SIG-M5 treated with dmso at 0.1 percent for 504 hours (cell line): Measurements from ENCODE around the gene FBXW9.
A peak's percentile ranks its signal among the peaks of the same experiment; 100 is the strongest.
"Not testable (repeated sequence)": the region's sequence is repeated elsewhere in the genome, so short reads cannot be mapped to it uniquely, and the experiment has no call there.

Experiments used
- DNase-seq: peaks from one replicate; lab custom pipeline; 2025; ENCODE audit not compliant: unreplicated experiment; lab: John Stamatoyannopoulos, UW

The FBXW9 gene

DNA sequence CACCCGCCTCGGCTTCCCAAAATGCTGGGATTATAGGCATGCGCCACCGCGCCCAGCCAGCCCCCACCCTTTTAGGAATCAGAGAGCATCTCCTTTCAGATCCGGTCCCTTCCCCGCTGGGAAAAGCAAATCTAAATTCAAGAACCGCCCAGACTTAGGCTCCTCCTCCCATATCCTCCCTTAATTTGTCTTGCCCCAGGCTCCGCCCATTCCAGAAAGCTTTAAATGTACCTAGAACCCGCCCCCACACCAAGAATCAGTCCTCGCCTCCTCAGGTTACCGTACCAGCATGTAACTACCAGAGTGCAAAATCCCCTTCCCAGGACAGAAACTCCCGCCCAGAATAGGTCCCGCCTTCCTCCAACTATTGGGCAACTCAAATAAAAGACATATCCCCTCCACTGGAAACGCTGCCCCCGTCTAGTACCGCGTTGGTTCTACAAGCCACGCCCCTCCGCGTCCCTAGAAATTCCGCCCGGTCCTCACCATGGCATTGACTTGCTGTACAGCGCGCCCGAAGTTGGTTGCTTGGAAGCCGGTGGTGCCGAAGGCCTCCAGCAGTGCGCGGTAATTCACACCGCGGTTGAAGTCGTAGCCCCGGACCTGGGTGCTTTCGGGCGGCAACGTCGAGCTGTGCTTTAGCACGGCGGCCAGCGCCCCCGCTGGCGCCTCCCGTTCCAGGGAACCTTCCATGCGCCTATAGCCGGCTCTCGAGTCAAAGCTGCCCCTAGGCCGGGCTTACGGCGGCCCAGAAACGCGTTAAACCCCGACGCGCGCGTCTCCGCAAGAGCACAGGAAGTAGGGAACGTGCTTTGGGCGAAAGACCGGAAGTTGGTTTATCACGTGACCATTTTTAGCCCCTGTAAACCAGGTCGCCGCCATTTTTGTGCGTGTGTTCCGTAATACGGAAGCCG is 15.1 kb downstream of the FBXW9 start, which contains the start of gene DHPS:
TSS of gene DHPS (minus strand) at position 807 of the 914 bp plus-strand sequence. CDS start at position 693, 114 bp downstream.
- DNase-seq, result peak; percentile 96

DNA sequence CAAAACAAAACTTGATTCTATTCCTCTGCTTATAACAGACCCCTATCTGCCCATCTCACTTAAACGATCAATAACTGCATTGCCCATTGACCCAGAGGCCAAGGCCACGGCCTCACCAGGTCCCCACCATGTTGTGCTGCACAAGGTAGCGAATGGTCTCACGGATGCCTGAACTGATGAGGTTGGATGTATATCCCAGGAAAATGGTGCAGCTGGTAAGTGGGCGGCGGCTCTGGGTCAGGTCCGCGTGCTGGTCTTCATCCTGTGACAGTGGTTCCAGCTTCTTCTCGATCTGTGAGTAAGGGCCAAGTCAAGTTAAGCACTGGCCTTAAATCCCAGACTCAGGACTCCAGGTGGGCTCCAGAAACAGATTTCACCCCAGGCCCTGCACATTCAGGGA is 16.4 kb downstream of the FBXW9 start:
- no peak for DNase-seq

DNA sequence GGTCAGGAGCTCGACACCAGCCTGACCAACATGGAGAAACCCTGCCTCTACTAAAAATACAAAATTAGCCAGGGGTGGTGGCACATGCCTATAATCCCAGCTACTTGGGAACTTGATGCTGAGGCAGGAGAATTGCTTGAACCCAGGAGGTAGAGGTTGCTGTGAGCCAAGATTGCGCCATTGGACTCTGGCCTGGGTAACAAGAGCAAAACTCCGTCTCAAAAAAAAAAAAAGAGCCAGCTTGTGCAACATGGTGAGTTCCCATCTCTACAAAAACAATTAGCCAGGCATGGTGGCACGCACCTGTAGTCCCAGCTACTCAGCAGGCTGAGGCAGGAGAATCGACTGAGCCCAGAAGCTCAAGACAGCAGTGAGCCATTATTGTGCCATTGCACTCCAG is 18.4 kb downstream of the FBXW9 start:
- not testable (repeated sequence) for DNase-seq

DNA sequence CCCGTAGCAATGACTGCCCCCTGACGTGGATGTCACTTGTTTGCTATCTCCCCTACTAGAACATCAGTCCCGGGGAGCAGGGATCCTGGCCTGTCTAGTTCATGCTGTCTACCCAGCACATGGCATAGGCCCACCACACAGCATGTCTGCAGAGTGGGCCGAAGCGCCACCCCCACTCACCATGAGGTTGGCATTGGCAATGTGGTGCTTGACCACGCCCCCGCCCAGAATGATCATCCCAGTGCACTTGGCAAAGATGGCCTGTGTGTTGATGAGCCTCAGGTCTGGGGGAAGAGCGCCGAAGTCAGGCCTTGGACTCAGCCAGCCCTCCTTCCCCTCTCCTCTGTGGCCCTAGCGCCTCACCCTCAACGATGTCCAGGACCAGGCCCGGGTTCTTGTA is 19.5 kb downstream of the FBXW9 start:
- DNase-seq, result no peak

DNA sequence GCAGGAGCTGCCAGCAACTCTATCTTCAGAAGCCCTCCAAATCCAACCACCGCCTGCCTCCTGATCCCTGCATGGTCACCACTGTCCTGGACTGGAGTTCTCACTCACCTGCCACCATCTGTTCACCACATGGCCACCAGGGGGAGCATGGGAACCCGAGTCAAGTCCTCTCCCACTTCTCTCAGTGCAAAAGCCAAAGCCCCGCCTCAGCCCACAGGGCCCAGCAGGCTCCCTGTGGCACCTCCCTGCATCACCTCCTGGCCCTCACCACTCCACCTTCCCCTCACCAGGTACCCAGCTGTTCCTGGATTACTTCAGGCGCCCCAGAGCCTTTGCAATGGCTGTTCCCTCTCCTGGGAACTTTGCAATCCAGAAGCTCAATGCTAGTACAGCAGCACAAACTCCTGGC is 20.0 kb downstream of the FBXW9 start:
- DNase-seq, result peak; percentile 57

DNA sequence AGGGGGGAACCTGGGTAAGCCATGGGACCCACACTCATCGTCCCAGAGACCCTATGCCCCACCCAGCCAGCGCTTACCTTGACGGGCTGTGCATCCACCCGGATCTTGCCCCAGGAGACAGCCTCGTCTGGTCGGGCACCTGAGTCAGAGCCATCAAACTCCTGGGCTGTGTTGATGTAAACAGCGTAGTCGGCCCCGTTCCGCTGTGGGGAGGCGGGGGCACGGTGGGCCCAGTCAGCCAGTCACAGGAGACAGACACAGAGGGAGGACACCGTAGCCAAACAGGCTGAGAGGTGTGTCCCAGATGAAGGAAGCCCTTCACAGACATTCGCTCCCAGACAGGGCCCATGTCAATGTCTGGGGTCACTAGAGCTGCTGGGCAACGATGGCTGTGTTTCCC is 20.5 kb downstream of the FBXW9 start:
- no peak for DNase-seq

DNA sequence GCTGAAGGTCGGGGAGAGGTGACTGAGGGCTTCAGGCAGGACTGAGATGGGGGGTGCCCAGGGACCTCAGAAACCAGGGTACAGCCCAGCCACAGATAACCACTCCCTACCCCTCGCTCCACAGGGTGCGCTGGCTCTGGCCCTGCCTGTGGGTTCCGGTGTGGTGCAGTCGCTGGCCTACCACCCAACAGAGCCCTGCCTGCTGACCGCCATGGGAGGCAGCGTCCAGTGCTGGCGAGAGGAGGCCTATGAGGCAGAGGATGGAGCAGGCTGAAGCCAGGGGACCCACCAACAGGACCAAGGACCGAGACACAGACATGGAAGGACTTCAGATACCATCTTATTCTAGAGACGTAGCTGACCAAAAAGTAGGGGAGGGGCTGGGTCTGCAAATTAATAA is 21.0 kb downstream of the FBXW9 start:
- DNase-seq, result no peak

DNA sequence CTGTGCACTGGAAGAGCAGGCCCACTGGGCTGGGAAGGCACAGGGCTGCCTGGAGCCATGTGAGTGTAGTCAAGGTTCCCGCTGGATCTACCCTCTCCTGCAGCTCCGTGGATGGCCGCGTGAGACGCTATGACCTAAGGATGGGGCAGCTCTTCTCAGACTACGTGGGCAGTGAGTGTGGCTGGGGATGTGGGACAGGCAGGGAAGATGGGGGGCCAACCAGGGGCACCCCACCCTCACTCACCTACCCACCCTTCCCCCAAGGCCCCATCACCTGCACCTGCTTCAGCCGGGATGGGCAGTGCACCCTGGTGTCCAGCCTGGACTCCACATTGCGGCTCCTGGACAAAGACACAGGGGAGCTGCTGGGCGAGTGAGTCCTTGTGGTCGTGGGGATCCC is 23.7 kb downstream of the FBXW9 start:
- DNase-seq, result no peak

DNA sequence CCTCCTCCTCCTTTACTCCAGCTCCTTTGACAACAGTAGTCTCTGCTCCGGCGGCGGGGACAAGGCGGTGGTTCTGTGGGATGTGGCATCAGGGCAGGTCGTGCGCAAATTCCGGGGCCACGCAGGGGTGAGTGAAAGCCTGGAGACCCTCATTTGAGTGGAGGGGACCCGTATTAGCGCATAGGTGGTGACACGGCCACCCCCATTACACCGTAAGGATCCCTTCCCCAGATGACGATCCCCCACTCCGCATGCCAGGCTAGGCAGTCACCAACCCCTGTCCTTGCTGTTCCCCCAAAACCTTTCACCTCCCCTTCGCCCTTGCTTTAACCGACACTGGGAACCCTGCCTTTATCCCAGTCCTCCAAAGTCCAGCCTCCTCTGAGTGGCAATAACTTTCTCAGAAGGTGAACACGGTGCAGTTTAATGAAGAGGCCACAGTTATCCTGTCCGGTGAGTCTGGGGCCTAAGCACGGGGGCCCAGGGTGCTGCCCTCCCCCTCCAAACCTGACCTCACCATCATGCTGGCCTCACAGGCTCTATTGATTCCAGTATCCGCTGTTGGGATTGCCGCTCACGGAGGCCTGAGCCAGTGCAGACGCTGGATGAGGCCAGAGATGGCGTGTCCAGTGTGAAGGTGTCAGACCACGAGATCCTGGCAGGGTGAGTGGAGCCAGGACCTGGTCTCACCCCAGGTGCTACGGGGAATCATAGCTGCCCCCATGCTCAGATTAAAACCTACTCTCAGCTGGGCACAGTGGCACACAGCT is 26.1 kb downstream of the FBXW9 start:
- no peak for DNase-seq

DNA sequence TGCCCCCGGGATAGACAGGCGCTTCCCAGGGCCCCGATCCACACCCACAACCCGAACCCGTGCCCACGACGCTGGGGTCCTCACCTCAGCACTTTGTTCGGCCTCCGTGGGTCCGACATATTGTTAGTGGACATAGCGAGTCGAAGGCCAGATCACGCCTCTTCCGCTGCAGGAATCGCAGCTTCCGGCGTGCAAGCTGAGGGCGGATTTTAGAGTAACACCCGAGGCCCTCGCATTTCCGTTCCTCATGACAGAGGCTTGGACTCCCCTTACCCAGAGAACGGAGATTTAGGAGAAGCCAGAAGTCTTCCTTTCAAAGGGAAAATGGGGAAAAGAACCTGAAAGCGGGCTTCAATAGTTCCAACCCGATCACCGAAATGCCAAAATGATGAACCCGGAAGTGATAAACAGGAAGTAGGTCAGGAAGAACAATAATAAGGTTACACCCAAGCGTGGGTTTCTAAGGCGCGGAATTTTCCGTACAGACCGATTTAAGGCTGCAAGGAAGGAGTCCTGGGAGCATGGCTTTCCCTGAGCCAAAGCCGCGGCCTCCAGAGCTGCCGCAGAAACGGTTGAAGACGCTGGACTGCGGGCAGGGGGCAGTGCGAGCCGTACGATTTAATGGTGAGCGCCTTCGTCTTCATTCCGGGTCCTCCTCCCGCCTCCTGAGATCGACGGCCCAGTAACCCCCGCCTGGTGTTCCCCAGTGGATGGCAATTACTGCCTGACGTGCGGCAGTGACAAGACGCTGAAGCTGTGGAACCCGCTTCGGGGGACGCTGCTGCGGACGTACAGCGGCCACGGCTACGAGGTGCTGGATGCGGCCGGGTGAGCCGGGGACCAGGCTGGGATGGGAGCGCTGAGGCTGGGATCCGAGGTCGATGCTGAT is 26.9 kb downstream of the FBXW9 start:
- peak; percentile 78 for DNase-seq

DNA sequence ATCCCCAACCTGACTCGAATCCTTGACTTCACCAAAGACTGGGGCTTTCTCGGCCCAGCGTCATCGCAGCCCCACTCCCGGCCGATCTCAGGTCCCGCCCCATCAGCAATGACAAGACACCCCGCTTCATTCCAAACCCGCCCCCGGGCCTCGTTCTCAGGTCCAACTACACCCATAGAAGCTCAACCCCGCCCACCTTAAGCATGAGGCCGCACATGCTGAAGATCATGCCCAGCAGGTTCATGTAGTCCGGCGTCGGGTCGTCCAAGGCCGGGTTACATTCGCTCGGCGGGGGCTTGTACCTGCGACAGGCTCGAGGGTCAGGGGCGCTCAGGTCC is 27.5 kb downstream of the FBXW9 start:
- peak; percentile 10 for DNase-seq

DNA sequence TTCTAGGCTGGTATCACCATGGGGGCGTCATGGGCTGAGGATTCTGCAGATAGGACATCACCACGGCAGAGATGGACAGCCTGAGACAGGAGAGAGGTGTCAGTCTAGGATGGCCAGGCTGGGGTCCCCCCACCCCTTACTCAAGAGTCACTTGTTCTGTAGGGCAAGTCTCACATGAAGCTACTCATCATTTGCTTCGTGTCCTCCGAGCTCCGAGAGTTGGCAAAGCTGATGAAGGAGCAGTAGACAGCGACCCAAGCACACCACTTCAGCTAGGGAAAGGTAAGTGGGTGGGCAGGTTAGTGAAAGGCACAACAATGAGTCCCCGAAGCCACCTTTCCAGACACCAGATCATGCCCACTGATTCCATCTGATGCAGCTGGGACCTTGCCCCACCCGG is 28.1 kb downstream of the FBXW9 start:
- DNase-seq, result no peak

DNA sequence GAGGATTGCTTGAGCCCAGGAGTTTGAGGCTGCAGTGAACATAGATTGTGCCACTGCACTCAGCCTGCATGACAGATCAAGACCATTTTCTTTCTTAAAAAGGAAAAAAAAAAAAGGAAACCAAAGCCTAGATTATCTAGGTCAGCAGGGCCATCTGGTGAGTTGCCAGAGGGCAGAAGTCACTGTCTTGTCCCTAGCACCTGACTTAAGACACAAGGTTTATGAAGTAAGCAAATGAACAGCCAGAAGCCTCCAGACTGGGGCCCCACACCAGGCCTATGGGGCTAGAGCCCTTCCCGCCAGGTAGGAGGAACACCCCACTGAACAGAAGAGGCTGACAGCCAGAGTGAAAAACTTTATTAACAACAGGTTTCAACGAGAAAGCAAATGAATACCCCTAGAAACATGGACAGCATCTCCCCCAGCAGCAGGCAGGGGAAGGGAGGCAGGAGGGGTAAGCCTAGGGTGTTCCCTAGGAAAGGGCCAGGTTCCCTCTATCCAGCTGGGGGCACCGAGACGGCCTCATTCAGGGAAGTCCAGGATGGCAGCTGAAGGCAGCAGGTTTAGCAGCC is 28.6 kb downstream of the FBXW9 start:
- no peak for DNase-seq

DNA sequence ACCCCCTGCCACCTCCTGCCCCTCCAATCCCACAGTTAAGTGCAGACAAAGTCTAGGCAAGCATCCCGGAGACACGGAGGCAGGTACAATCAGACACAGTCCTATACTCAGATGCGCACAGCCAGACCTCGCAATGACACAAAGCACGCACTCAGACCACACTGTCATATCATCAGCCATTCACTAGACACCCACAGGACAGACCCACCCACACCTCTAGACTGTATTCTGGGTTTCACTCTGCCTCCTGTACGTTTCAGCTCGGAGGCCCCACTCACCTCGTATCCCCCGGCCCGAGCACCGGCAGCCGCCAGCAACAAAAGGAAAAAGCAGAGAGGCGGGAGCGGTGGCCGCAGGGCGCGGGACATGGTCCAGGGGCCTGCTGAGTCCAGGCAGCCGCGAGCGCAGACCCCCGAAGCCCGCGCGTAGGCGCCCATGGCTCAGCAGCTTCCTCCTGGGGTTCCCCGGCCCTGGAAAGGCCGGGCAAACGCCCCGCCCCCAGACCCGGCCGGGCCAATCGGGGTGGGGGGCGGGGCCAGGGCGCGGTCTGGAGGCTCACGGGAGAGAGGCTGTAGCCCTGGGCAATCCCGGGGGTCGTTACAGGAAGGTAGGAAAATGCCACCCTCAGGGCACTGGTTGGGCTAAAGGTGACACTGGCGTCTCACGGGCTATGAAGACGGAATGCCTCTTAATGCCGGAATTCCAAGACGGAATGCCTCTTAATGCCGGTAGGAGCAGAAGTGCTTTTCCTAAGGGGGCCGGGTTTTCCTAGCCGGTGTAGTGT is 30.0 kb downstream of the FBXW9 start, which contains the start of the genes MAN2B1 and WDR83:
TSS of gene MAN2B1 (minus strand) at position 478 of the 784 bp plus-strand sequence. CDS start at position 437, 41 bp downstream.
TSS of gene WDR83 (plus strand) at position 543 of the 784 bp plus-strand sequence. CDS start 2,984 bp downstream, outside the sequence.
- peak; percentile 67 for DNase-seq

DNA sequence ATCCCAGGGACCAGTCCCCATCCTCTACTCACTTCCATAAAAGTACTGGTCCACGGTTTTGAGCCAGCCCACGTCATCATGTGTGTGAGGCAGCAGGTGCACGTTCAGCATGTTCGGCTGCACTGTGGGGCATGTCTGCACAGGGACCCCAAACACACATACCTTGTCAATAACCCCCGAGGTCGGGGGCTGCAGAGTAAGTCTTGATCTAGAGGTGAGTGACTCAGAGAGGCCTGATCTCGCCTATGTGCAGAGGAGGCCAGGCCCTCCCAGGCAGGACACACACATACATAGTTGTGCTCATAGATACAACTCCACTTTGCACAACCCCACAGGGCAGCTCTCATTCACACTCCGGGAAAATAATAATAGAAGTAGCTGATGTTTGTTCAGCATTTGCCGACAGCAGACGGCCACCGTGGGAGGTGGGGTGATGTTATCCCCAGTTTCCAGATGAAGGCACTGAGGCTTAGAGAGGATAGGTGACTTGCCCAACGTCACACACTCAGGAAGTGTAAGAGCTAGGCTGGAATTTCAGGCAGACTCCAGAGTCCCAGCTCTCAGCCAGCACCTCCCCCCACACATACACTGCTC is 30.7 kb downstream of the FBXW9 start:
- DNase-seq, result peak; percentile 27

DNA sequence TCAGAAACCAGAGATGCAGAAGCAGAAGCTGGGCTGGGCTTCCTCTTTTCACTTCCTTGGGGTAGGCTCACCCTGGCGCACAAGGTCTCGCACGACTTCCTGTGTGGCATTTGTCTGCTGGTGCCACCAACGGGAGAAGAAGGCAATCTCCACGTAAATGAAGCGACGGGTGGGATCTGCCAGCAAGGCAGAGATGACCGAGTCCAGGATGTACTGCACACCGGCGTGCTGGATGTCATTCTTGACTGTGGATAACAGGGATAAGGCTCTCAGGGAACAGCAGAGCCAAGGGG is 31.2 kb downstream of the FBXW9 start:
- peak; percentile 83 for DNase-seq

DNA sequence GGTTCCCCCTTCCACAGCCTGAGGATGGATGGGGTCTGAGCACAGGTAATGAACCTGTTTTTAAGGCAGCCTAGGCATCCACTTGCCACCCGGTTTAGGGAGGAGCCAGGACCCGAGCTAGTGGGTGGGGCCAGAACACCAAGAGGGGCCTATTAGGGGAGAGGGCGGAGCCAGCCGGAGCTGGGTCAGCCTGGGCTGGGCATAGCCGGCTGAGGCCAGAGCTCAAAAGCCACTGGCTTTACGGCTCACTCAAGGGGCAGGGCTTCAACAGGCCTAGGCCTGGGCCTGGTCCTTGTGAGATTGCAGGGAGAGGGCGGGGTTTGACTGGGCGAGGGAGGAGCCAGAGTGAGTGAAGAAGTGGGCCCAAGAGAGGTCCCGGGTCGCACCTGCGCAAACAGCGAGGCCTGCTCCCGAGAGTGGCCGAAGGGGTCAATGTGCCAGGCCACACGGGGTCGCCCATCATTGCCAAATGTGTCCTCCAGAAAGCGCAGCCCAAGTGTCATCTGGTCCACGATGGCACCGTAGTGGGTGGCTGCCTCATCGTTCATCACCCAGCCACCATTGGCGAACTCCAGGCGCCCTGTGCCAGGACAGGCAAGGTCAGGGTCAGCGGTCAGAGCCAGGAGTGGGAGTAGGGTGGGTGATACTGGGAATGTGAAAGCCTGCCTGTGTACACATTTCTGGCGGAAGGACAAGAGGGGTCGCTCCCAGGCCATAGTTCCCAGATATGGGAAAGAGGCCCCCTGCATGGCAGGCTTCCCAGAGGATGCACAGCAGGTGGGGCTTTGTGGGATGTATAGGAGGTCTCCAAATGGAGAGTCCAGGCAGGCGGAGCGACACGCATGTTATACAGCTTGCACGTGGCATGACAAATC is 31.8 kb downstream of the FBXW9 start:
- peak; percentile 2 for DNase-seq

DNA sequence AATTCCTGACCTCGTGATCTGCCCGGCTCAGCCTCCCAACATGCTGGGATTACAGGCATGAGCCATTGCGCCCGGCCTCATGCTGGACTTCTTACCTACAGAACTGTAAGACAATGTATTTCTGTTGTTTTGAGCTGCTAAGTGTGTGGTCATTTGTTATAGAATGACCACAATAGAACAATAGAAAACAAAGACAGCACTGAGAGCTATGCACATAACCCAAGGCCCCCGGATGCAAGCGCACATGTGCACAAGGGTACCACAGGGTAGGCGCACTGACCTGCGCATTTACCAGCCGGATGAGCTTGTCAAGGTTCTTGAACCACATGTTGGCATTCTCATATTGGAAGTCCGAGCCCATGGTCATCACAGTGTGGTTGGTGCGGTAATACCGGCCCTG is 35.5 kb downstream of the FBXW9 start:
- no peak for DNase-seq

DNA sequence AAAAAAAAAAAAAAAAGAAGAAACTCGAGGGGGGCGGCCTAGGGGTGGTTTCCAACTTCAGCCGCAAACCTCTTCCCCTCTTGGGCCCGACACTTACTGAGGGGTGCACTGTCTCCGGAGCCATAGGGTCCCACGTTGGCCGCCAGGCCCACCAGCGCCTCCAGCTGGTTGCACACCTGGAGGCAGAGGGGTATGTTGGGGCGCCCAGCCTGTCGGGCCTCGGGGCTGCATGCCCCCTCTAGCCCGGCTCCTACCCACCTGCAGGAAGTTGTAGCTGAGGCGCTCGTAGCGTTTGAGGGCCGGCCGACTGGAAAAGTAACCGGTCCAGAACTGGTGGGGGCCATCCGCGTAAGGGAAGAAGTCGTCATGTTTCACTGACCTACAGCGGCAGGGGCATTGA is 38.5 kb downstream of the FBXW9 start:
- no peak for DNase-seq
